ENCODE data around the gene LCE2A. TPM values are rescaled to one million over a fixed set of nuclear protein-coding genes. Genes with fewer than 3 reads are reported as not detected.
"Not testable (repeated sequence)": the region's sequence is repeated elsewhere in the genome, so short reads cannot be mapped to it uniquely, and the experiment has no call there.

LCE2A gene
- total RNA-seq, 4 donors from 2014 or later = not detected

- 49 to 69% methylated on average over 2 to 3 of the region's 3 CpGs for WGBS, 2 donors
- H3K27ac ChIP-seq = no peak within 1 kb of the TSS
- no peaks in the 10 kb centered on the region for H3K36me3 ChIP-seq
- no peak for TF ChIP-seq CTCF (IDR thresholded peaks at IDR 0.05)
- H3K9me3 ChIP-seq = no peaks in the 10 kb centered on the region
- intact Hi-C loops (cut with DNase I) = no loop called here
- H3K27me3 ChIP-seq = no peaks in the 10 kb centered on the region
- H3K4me3 ChIP-seq (replicated peaks in 1 of 3) = no peak within 1 kb of the TSS
- H3K4me1 ChIP-seq = no peaks in the 10 kb centered on the region
- no peak for DNase-seq
Measured at GRCh38 chr1:152663098-152663497, 35.0 kb upstream of the LCE2A start, which contains the start of gene LCE2D. Gene LCE2D (plus strand): TSS chr1:152663380. CDS start chr1:152664106, 726 bp downstream.

- 93 to 100% methylated on average over 1 of the region's 1 CpG for whole genome bisulfite sequencing, 2 donors
- H3K27ac ChIP-seq; intact Hi-C loops (cut with DNase I); DNase-seq; H3K4me1 ChIP-seq; H3K9me3 ChIP-seq; H3K27me3 ChIP-seq; H3K4me3 ChIP-seq (replicated peaks in 1 of 3); H3K36me3 ChIP-seq: not testable (repeated sequence)
Measured at GRCh38 chr1:152666171-152666570, 32.0 kb upstream of the LCE2A start.

- H3K4me1 ChIP-seq = no peaks in the 10 kb centered on the region
- H3K27ac ChIP-seq = no peak overlapping the region
- intact Hi-C loops (cut with DNase I) = no loop called here
- H3K4me3 ChIP-seq (replicated peaks in 1 of 3) = no peak overlapping the region
- H3K27me3 ChIP-seq = no peaks in the 10 kb centered on the region
- no peaks in the 10 kb centered on the region for H3K9me3 ChIP-seq
- TF ChIP-seq POLR2A (IDR thresholded peaks at IDR 0.05) (no peak), CTCF (IDR thresholded peaks at IDR 0.05) (no peak)
- DNase-seq = no peak
- H3K36me3 ChIP-seq = no peaks in the 10 kb centered on the region
- WGBS, 2 donors = 92 to 93% methylated on average over 5 of the region's 5 CpGs
Measured at GRCh38 chr1:152667648-152668047, 30.5 kb upstream of the LCE2A start.

GRCh38 chr1:152673016-152673415 lies 25.1 kb upstream of the LCE2A start:
- intact Hi-C loops (cut with DNase I) = no loop called here

GRCh38 chr1:152674983-152675382 lies 23.2 kb upstream of the LCE2A start, which contains the start of gene LCE2C:
Gene LCE2C (plus strand): TSS chr1:152675279. CDS start chr1:152676016, 737 bp downstream.
- intact Hi-C loops (cut with DNase I); H3K4me1 ChIP-seq; H3K9me3 ChIP-seq; DNase-seq; H3K27me3 ChIP-seq; H3K4me3 ChIP-seq (replicated peaks in 1 of 3); H3K36me3 ChIP-seq; H3K27ac ChIP-seq: not testable (repeated sequence)
- WGBS, 2 donors = 79% methylated on average over 3 of the region's 3 CpGs; no CpG with 5 or more reads in 1 of the 2 donors

More at GRCh38 chr1:152673016-152673415, 25.1 kb upstream of the LCE2A start:
- H3K27me3 ChIP-seq = no peaks in the 10 kb centered on the region
- WGBS, 2 donors = 59 to 73% methylated on average over 2 of the region's 2 CpGs
- TF ChIP-seq POLR2A (IDR thresholded peaks at IDR 0.05) (no peak), CTCF (IDR thresholded peaks at IDR 0.05) (no peak)
- DNase-seq = no peak
- no peaks in the 10 kb centered on the region for H3K36me3 ChIP-seq
- no peaks in the 10 kb centered on the region for H3K9me3 ChIP-seq
- H3K4me3 ChIP-seq (replicated peaks in 1 of 3) = no peak overlapping the region
- no peaks in the 10 kb centered on the region for H3K4me1 ChIP-seq
- no peak overlapping the region for H3K27ac ChIP-seq

- TF ChIP-seq CTCF (IDR thresholded peaks at IDR 0.05) (no peak), POLR2A (IDR thresholded peaks at IDR 0.05) (no peak)
- Histone ChIP-seq H3K9me3 (no peaks in the 10 kb centered on the region), H3K36me3 (no peaks in the 10 kb centered on the region), H3K4me1 (no peaks in the 10 kb centered on the region), H3K27ac (no peak overlapping the region), H3K27me3 (no peaks in the 10 kb centered on the region), H3K4me3 (replicated peaks in 1 of 3) (no peak overlapping the region)
- intact Hi-C loops (cut with DNase I) = no loop called here
- 41 to 42% methylated on average over 1 to 6 of the region's 6 CpGs for WGBS, 2 donors
- DNase-seq = peak; percentile 10 to 11
Measured at GRCh38 chr1:152679459-152679858, 18.7 kb upstream of the LCE2A start.
